ENCODE results near the gene SLC37A1. TPM values are rescaled to one million over a fixed set of nuclear protein-coding genes. Genes with fewer than 3 reads are reported as not detected.
"Not testable (repeated sequence)": the region's sequence is repeated elsewhere in the genome, so short reads cannot be mapped to it uniquely, and the experiment has no call there.

The SLC37A1 gene
- total RNA-seq, result 24.5 TPM

- no peak for DNase-seq
These were observed at the start of gene SLC37A1 for GRCh38 chr21:42513151-42513984. Gene SLC37A1 (plus strand): TSS chr21:42513852. CDS start chr21:42518455, 4,603 bp downstream.

GRCh38 chr21:42463861-42464515 lies 49.7 kb upstream of the SLC37A1 start:
- DNase-seq, result no peak

DNA sequence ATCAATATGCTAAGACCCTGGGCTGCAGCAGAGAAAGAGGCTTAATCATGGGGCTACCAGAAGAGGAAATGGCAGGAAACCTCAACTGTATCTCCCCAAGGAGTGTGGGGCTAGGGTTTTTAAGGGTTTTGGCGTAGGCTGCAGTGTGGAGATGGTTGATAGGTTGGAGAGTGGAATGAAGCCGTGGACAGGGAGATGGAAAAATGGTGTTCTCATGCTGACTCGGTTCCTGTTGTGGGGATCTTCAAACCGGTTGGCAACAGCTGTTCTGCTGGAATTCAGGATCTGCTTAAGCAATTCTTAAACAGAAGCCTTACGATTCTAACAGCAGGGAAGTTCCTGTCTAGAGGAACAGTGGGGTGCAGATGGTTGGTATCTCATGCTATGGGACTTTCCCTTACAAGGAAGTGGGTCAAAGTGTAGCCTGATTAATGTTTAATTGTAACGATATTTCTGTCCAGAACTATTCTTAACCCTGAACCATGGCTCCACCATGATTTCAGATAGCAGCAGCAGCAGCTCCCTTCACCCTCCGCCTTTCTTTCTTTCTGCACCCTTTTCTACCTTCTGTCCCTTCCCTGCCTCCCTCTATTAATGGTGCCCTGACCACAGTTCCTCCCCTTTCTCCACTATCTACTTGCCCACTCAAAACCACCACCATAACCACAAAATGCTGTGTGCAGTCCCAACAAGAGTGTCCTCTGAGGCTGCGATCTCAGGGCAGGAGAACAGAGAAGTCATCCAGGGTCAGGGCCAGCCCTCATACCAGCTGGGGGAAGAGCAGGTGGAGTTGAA lies 48.4 kb upstream of the SLC37A1 start:
- no peak for DNase-seq

DNA sequence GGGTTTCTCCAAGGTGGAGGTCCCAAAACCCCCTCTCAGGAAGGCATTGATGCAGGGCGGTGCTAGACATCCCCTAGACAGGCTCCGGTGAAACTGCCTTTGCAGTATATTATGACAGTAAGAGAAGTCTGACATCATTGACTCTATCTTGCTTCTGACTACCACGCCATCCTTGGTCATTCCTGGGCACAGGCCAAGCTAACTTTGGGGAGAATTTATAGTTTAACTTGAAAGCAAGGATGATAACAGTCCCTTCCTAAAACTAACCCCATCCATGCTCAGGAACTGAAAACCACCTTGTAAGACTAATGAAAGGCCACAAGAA lies 47.9 kb upstream of the SLC37A1 start:
- DNase-seq, result no peak

GRCh38 chr21:42466700-42467099 lies 47.0 kb upstream of the SLC37A1 start:
- no peak for DNase-seq

DNA sequence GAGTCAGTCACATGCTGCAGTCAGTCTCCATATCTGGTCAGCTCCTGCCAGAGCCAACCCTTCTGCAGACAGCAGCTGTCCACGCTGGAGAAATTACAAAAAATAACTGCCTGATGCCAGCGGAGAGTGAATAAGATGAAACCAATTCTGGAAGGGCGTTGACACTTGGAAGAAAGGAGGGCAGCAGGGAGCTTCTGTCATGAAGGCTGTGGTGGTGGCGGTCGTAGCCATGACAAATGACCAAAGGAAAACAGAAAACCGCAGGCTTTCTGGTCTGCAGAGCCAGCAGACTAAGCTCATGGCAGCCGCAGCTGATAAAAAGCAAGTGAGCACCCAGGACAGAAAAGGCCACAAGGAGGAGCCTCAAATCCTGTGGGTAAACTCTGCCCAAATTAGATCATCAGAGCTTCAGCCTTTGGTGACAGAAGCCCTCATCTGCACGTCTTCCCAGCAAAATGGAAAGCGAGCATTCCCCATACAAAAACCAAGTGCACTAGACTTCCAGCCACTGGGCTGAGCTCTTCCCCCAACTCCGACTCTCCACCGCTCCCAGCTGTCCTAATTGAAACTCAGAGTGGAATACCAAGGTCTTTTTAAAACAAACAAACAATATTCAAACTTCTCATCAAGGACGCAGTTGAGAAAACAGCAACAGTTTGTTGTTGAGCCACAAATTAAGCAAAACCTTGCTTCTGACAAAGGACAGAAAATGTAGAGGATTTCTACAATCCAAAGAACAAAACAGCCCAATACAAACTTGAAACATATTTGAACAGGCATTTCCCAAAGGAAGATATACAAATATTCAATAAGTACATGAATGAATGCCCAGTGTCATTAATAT lies 46.3 kb upstream of the SLC37A1 start:
- no peak for DNase-seq

DNA sequence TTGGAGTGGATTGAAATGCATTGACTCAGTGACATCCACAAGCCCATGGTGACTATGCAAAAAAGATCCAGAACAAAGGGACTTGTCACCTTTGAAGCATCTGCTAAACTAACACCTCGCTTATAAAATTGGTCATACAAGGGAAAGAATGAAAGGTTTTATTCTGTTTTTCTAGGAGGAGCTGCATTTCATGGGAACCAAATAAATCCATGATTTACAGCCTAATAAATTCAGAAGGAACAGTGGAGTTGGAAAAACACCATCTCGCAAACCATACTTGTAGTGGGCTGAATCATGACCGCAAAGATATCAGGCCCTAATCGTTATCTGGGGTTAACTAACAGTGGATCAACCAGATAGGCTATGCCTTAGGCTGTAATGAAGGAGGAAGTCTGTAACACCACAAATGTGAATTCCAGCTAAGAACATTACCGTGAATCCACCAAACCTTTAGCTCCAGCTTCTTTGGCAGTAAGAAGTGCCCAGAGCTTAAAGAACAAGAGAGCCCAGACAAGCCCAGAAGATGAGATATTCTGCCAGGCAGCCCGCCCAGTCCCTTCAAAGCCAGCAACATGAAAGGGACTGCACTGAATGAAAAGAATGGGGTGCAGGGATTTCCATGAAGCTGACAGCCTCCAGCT lies 45.0 kb upstream of the SLC37A1 start:
- no peak for DNase-seq

GRCh38 chr21:42469272-42469671 lies 44.4 kb upstream of the SLC37A1 start:
- DNase-seq, result no peak

- not testable (repeated sequence) for DNase-seq
These were observed 43.9 kb upstream of the SLC37A1 start for GRCh38 chr21:42469726-42470125.

DNA sequence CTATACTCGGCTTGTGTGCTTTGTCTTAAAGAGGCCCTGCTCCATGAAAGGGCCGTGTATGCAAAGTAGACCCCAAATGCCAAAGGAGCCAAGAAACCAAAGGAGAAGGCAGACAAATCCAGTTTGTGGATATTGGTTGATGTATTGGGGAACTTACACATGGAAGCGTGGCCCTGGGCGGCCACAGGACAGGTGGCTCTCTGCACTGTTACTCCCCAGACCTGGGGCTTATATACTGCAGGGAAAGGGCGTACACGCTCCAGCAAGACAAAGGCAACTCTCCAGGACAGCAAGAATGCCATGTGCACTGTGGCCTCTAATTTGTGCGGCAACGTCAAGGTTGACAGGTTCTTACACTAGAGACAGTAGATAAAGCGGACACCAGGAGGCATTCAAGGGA lies 42.4 kb upstream of the SLC37A1 start:
- no peak for DNase-seq

- DNase-seq, result no peak
These were observed 41.8 kb upstream of the SLC37A1 start for GRCh38 chr21:42471716-42472330.

GRCh38 chr21:42472521-42472920 lies 41.1 kb upstream of the SLC37A1 start:
- DNase-seq, result no peak

DNA sequence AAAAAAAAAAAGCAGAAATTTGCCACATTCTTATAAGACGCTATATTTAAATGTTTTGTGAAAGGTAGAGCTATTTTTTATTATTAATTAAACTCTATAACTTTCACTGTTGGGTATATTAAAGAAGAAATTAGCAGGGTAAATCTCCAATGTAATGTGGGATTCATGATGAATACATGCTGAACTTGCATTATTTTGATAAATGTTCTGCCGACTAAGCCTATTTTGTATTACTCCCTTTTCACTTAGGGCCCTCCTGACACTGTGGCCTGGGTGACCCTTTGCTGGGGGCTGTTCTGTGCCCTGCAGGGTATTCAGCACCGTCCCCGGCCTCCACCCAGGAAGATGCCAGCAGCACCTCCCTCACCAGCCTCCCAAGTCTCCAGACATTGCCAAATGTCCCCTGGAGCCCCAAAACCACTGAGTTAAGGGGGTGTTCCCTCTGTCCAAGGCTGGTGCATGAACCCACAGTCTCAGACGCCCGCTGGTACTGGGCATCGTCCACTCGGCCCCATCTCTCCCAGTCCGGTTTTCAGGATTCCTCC lies 40.1 kb upstream of the SLC37A1 start:
- no peak for DNase-seq

DNA sequence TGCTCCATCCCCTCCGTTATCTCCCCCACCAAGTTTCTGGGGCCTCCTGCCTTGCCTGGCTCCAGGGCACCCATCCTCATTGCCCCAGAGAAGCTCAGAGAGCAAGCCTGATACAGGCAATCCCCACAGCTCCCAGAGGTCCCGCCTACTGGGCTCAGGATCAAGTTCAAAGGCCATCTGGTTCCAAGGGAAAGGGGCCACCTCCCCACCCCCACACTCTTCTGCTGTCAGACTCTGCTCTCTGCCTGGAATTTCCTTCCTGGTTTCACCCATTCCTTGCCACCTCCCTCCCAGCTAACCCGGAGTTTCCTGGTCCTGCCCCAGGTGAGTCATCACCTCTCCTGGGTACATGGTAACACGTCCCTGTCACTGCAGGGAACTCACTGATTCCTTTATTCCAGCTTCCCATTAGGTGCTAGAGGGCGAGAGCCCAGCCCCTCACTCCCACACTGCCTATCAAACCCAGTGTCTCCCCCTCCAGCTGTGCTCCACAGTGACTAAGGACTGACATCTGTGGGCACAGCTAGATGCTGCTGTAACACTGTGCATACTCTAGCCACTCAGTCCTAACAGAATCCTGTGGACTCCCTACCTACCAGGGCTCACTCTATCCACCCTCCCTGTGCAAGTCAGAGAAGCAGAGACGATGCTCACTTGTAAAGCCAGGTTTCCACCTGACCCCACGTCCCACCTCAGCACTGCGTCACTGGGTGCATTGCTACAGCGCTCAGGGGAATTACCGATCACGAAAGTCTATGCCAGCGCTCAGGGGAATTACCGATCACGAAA lies 39.4 kb upstream of the SLC37A1 start:
- no peak for DNase-seq

DNA sequence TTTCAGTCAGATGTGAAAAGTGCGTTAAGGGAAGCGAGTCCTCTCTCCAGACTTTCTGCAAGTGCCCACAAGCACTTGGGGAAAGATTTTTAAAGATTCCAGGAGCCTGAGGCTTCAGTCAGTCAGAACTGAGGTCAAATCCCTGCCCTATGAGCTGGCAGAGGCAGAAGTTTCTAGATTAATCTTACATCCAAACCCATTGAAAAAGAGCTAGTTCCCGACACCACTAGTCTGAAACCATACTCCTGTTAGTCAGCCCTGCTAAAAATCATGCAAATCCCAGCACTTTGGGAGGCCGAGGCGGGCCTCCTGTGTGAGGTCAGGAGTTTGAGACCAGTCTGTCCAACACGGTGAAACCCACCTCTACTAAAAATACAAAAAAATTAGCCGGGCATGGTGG lies 38.6 kb upstream of the SLC37A1 start:
- DNase-seq, result no peak

- DNase-seq, result no peak
These were observed 37.9 kb upstream of the SLC37A1 start for GRCh38 chr21:42475526-42476387.

DNA sequence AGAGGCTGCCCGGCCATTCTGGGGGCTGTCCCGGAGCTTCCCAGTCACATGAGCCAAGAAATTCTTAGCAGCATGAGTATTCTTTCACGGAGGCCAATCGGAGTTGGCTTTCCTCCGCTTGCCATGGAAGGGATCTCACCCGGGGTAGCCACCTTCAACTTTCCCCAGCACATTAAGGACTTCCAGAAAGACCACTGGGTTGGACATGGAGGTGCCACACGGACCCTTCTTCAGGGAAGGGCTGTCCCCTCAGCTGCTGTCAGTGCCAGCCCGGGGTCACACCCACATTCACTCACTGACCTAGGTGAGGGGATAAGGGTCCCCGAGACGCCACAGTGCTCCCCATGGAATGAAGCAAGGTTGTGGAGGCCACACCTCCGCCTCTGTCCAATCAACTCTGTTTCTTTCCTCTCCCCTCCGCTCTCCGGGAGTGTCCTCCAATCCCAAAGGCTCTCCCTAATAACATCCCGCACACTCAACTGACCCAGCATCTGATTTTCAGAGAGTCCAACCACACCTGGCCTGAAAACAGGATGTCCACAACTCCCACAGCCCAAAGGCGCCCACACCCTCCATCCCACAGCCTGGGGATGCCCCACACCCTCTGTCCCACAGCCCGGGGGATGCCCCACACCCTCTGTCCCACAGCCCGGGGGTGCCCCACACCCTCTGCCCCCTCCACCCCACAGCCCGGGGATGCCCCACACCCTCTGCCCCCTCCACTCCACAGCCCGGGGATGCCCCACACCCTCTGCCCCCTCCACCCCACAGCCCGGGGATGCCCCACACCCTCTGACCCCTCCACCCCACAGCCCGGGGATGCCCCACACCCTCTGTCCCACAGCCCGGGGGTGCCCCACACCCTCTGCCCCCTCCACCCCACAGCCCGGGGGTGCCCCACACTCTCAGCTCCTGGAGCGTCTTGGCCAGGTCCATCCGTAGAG lies 37.0 kb upstream of the SLC37A1 start:
- no peak for DNase-seq

DNA sequence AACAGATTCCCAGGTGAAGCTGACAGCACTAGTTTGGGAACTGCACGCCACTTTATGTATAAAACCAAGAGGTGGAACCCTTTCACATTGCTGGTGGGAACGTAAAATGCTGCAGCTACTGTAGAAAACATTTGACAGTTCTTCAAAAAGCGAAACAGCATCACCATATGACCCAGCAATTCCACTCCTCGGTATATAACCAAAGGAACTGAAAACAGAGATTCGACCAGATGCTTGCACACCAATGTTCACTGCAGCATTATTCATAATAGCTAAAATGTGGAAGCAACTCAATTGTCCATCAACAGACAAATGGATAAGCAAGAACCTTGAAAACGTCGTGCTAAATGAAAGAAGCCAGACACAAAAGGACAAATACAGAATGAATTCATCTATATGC lies 35.1 kb upstream of the SLC37A1 start:
- DNase-seq, result no peak
